Endodermal cell (in vitro differentiated cells): Measurements from ENCODE around the gene GALNT2. TPM values are rescaled to one million over a fixed set of nuclear protein-coding genes. Genes with fewer than 3 reads are reported as not detected.

Experiments
- DNase-seq: peaks from one replicate; pipeline ENCODE4 v3.0.0-alpha.2; 2017
- H3K27ac ChIP-seq: 2 replicates; pipeline ENCODE4 v1.5.1; 2013; ENCODE audit warnings: mild to moderate bottlenecking, low read depth, low read length, moderate library complexity
- H3K27me3 ChIP-seq: 2 replicates; pipeline ENCODE4 v1.6.1; 2013; ENCODE audit warnings: mild to moderate bottlenecking, low read length, moderate library complexity; ENCODE audit not compliant: insufficient read depth, control insufficient read depth, poor library complexity, severe bottlenecking
- H3K36me3 ChIP-seq: 2 replicates; pipeline ENCODE4 v1.7.0; 2013; ENCODE audit warnings: mild to moderate bottlenecking, low read length, moderate library complexity; ENCODE audit not compliant: control insufficient read depth, insufficient read depth
- H3K4me1 ChIP-seq: one replicate; pipeline ENCODE4 v1.7.0; 2013; ENCODE audit warnings: low read length; ENCODE audit not compliant: control insufficient read depth, insufficient read depth
- H3K4me3 ChIP-seq: 2 replicates; pipeline ENCODE4 v1.5.1; 2013; ENCODE audit warnings: mild to moderate bottlenecking, low read length, moderate library complexity
- H3K9ac ChIP-seq: 2 replicates; pipeline ENCODE4 v1.6.1; 2013; ENCODE audit warnings: mild to moderate bottlenecking, low read length, moderate library complexity; ENCODE audit not compliant: poor library complexity, severe bottlenecking; ENCODE audit errors: extremely low read depth
- H3K9me3 ChIP-seq: 2 replicates; pipeline ENCODE4 v1.6.1; 2013; ENCODE audit warnings: mild to moderate bottlenecking, low read length, moderate library complexity; ENCODE audit not compliant: control insufficient read depth
- H3K27ac Mint-ChIP-seq: 2 replicates; pipeline ENCODE4 v1.8.0; 2020; ENCODE audit warnings: mixed read lengths
- H3K27me3 Mint-ChIP-seq: 2 replicates; pipeline ENCODE4 v1.8.0; 2021; ENCODE audit warnings: mild to moderate bottlenecking, mixed read lengths; ENCODE audit not compliant: insufficient read depth
- H3K36me3 Mint-ChIP-seq: 2 replicates; pipeline ENCODE4 v1.8.0; 2020; ENCODE audit warnings: low read depth, mixed read lengths
- H3K4me1 Mint-ChIP-seq: 2 replicates; pipeline ENCODE4 v1.8.0; 2020; ENCODE audit warnings: mixed read lengths
- H3K4me3 Mint-ChIP-seq: 2 replicates; pipeline ENCODE4 v1.8.0; 2020; ENCODE audit warnings: mild to moderate bottlenecking, moderate library complexity, mixed read lengths
- H3K9me3 Mint-ChIP-seq: 2 replicates; pipeline ENCODE4 v1.8.0; 2020; ENCODE audit warnings: mild to moderate bottlenecking, mixed read lengths
- CTCF ChIP-seq: fragments of 200-600 bp; sonication (generic); conservative IDR thresholded peaks from 2 replicates; pipeline ENCODE4 v1.5.0; 2021; ENCODE audit warnings: antibody characterized with exemption, mild to moderate bottlenecking
- WGBS, 2 experiments: methylation state at CpG; one replicate each; pipeline versions ENCODE4 v1.1.5 to v1.1.7; 2013; ENCODE audit warnings: missing lambda C conversion rate in 2 of 2, mixed read lengths in 1 of 2; ENCODE audit not compliant: insufficient coverage in 1 of 2, insufficient read length in 1 of 2; 5-methylcytosine and 5-hydroxymethylcytosine counted together
- total RNA-seq, 2 donors: library from RNA; stranded (reverse); fragmentation: NEBNext Ultra II Directional in 1 of 2; extraction: Animal tissue kit (Norgen Biotek cat#: 25700) in 1 of 2; gene quantifications; 2 replicates in 1 of 2; 3 replicates in 1 of 2; pipeline ENCODE4 v1.2.1, GENCODE V29; 2021

The GALNT2 gene
- total RNA-seq, 2 donors from 2014 or later: 41.6 to 63.5 TPM

DNA sequence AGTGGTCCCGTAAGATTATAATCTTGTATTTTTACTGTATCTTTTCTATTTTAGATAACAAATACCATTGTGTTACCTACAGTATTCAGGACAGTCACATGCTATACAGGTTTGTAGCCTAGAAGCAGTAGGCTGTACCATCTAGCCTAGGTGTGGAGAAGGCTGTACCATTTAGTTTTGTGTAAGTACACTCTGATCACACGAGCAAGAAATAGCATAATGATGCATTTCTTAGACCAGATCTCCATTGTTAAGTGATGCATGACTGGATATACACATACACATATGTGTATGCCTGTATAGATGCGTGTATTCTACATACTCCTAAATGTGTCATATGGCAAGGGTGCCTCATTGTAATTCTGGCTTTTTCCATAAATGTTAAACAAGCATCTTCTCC lies 33.9 kb downstream of the GALNT2 start:
- H3K4me3 ChIP-seq: no peak overlapping the region
- H3K36me3 Mint-ChIP-seq: peaks cover 8% of the 10 kb centered on the region
- 91 to 100% methylated on average over 2 to 3 of the region's 3 CpGs for WGBS, 2 experiments
- TF ChIP-seq CTCF: no peak
- no peak for DNase-seq
- H3K9me3 ChIP-seq: no peaks in the 10 kb centered on the region
- H3K4me1 ChIP-seq: peaks cover 10% of the 10 kb centered on the region
- H3K27me3 ChIP-seq: no peaks in the 10 kb centered on the region
- no peak overlapping the region for H3K27ac Mint-ChIP-seq
- H3K4me1 Mint-ChIP-seq: peaks cover 43% of the 10 kb centered on the region
- no peak overlapping the region for H3K27ac ChIP-seq
- H3K9ac ChIP-seq: no peak overlapping the region
- H3K36me3 ChIP-seq: no peaks in the 10 kb centered on the region
- no peaks in the 10 kb centered on the region for H3K27me3 Mint-ChIP-seq
- no peak overlapping the region for H3K4me3 Mint-ChIP-seq
- no peaks in the 10 kb centered on the region for H3K9me3 Mint-ChIP-seq

- no peaks in the 10 kb centered on the region for H3K27me3 ChIP-seq
- peaks cover 8% of the 10 kb centered on the region for H3K36me3 Mint-ChIP-seq
- 63 to 89% methylated on average over 2 of the region's 2 CpGs for WGBS, 2 experiments
- no peak for DNase-seq
- H3K36me3 ChIP-seq: no peaks in the 10 kb centered on the region
- no peak overlapping the region for H3K27ac Mint-ChIP-seq
- H3K27me3 Mint-ChIP-seq: no peaks in the 10 kb centered on the region
- no peak overlapping the region for H3K4me3 ChIP-seq
- no peak overlapping the region for H3K9ac ChIP-seq
- H3K4me1 ChIP-seq: peaks cover 10% of the 10 kb centered on the region
- TF ChIP-seq CTCF: no peak
- peak overlapping the region; percentile 14 for H3K27ac ChIP-seq
- peaks cover 43% of the 10 kb centered on the region for H3K4me1 Mint-ChIP-seq
- no peaks in the 10 kb centered on the region for H3K9me3 ChIP-seq
- H3K9me3 Mint-ChIP-seq: no peaks in the 10 kb centered on the region
- no peak overlapping the region for H3K4me3 Mint-ChIP-seq
Measured at GRCh38 chr1:230101556-230101955, 34.5 kb downstream of the GALNT2 start.

DNA sequence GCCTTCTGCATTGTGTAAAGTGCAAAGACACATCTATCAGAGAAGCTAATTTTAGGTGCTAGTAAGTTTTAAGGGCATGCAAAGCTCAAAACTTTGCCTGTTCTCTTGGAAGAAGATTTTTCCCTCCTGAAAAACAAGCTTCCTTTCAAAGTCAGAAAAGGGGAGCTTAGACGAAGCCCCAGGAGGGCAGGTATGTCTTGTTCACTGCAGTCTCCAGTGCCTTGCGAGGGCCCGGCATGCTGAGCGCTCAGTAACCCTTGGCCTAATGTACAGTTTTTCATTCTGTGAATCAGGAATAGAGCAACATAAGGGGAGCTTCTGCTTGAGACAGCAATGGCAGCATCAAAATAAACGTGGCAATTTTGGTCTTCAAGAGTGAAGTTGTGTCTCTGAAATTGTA lies 35.0 kb downstream of the GALNT2 start:
- TF ChIP-seq CTCF: no peak
- Histone ChIP-seq H3K4me3 (no peak overlapping the region), H3K4me1 (peaks cover 10% of the 10 kb centered on the region), H3K36me3 (no peaks in the 10 kb centered on the region), H3K27ac (peak overlapping the region; percentile 14), H3K27me3 (no peaks in the 10 kb centered on the region), H3K9me3 (no peaks in the 10 kb centered on the region), H3K9ac (no peak overlapping the region)
- H3K4me3 Mint-ChIP-seq: no peak overlapping the region
- H3K9me3 Mint-ChIP-seq: no peaks in the 10 kb centered on the region
- H3K27me3 Mint-ChIP-seq: peaks cover 2% of the 10 kb centered on the region
- H3K27ac Mint-ChIP-seq: no peak overlapping the region
- peaks cover 43% of the 10 kb centered on the region for H3K4me1 Mint-ChIP-seq
- peaks cover 5% of the 10 kb centered on the region for H3K36me3 Mint-ChIP-seq
- no peak for DNase-seq
- 76 to 79% methylated on average over 5 of the region's 5 CpGs for WGBS, 2 experiments
